Spleen (tissue), 11 donors: Measurements from ENCODE around the gene RNU1-1. TPM values are rescaled to one million over a fixed set of nuclear protein-coding genes. Genes with fewer than 3 reads are reported as not detected.
A peak's percentile ranks its signal among the peaks of the same experiment; 100 is the strongest.
"Not testable (repeated sequence)": the region's sequence is repeated elsewhere in the genome, so short reads cannot be mapped to it uniquely, and the experiment has no call there.

Experiments
- DNase-seq: peaks from one replicate; pipeline ENCODE4 v3.0.0-alpha.2; 2020
- H3K27ac ChIP-seq, 8 donors: fragments of 200-600 bp; sonication (generic) in 7 of 8; 1 replicate in 4 of 8; 2 replicates in 4 of 8; pipeline versions ENCODE4 v1.5.0 to v1.8.0; 2016 to 2021; ENCODE audit warnings: inconsistent platforms in 4 of 8, mild to moderate bottlenecking in 4 of 8, moderate library complexity in 1 of 8
- H3K27me3 ChIP-seq, 7 donors: fragments of 200-600 bp; sonication (generic) in 6 of 7; replicated peaks in 1 of 7; 1 replicate in 4 of 7; 2 replicates in 3 of 7; pipeline versions ENCODE4 v1.5.0 to v1.8.0; 2016 to 2021; ENCODE audit warnings: inconsistent platforms in 3 of 7, mild to moderate bottlenecking in 1 of 7
- H3K36me3 ChIP-seq, 6 donors: fragments of 200-600 bp; sonication (generic) in 5 of 6; 1 replicate in 4 of 6; 2 replicates in 2 of 6; pipeline versions ENCODE4 v1.5.0 to v1.8.0; 2016 to 2021; ENCODE audit warnings: inconsistent platforms in 2 of 6
- H3K4me1 ChIP-seq, 6 donors: fragments of 200-600 bp; sonication (generic) in 5 of 6; 1 replicate in 3 of 6; 2 replicates in 3 of 6; pipeline versions ENCODE4 v1.5.0 to v1.8.0; 2016 to 2021; ENCODE audit warnings: inconsistent platforms in 3 of 6
- H3K4me3 ChIP-seq, 8 donors: fragments of 200-600 bp; sonication (generic) in 7 of 8; 1 replicate in 4 of 8; 2 replicates in 4 of 8; pipeline versions ENCODE4 v1.5.0 to v1.8.0; 2016 to 2021; ENCODE audit warnings: inconsistent platforms in 4 of 8, mild to moderate bottlenecking in 4 of 8, moderate library complexity in 2 of 8
- H3K9me3 ChIP-seq, 8 donors: fragments of 200-600 bp; sonication (generic) in 7 of 8; 1 replicate in 4 of 8; 2 replicates in 4 of 8; pipeline versions ENCODE4 v1.5.0 to v1.8.0; 2016 to 2021; ENCODE audit warnings: inconsistent platforms in 4 of 8
- CTCF ChIP-seq, 11 experiments: fragments of 200-600 bp in 7 of 11; fragments of 450-650 bp in 4 of 11; sonication (generic) in 4 of 11; IDR thresholded peaks in 8 of 11; conservative IDR thresholded peaks in 3 of 11; 1 replicate in 7 of 11; 2 replicates in 4 of 11; pipeline versions ENCODE4 v1.4.0 to v1.8.0; 2016 to 2021; ENCODE audit warnings: antibody characterized with exemption in 11 of 11, inconsistent platforms in 4 of 11, mild to moderate bottlenecking in 1 of 11
- POLR2A ChIP-seq, 3 donors: fragments of 450-650 bp; IDR thresholded peaks; one replicate each; pipeline ENCODE4 v1.5.1; 2017; ENCODE audit warnings: antibody characterized with exemption in 3 of 3, mild to moderate bottlenecking in 1 of 3
- POLR2AphosphoS5 ChIP-seq, 3 donors: sonication (generic); formaldehyde crosslinking; IDR thresholded peaks; one replicate each; pipeline ENCODE4 v1.5.1; 2017; ENCODE audit warnings: antibody characterized with exemption in 3 of 3
- WGBS, 5 donors: extraction: QIAGEN DNeasy Blood & Tissue Kit in 3 of 5; methylation state at CpG; one replicate each; pipeline versions ENCODE4 v1.1.5 to v1.1.7; 2013 to 2018; 5-methylcytosine and 5-hydroxymethylcytosine counted together
- intact Hi-C: fragments of 100-400 bp; cut with DNase I; formaldehyde crosslinking; loops from one replicate; pipeline ENCODE4 v1.15.0; 2023; ENCODE audit warnings: low total_unique reads
- polyA plus RNA-seq, 3 donors: library from polyadenylated mRNA; stranded (reverse); fragments of 200-250 nt; gene quantifications; one replicate each; pipeline ENCODE4 v1.2.1, GENCODE V29; 2013
- total RNA-seq, 7 donors: library from RNA; depleted of rRNA in 3 of 7; stranded (reverse); fragments of >200 nt in 3 of 7; fragmentation: NEBNext Ultra II Directional in 4 of 7; extraction: Animal tissue kit (Norgen Biotek cat#: 25700) in 4 of 7; gene quantifications; one replicate each; pipeline versions ENCODE4 v1.1.0 to v1.2.1, GENCODE V29; 2016 to 2021
- donor health status: healthy with polysubstance abuse.
- donor health status: DM: no; HTN: no; CAD: no; lungs with moderate emphysema.
- donor health status: DM: no; HTN: no; CAD: no.
- donor health status: Bipolar disorder and iron deficiency.
- donor health status: healthy.
- donor health status: DM: no; HTN: no; CAD: no.
- donor health status: DM: yes; HTN: yes; CAD: no.

Gene RNU1-1
- total and polyA plus RNA-seq, 10 donors: under 0.01 to 8,075 (median 6,234) TPM; not detected in 3

- H3K4me3 ChIP-seq, intact Hi-C loops, H3K27me3 ChIP-seq, DNase-seq, H3K27ac ChIP-seq, H3K9me3 ChIP-seq: not testable (repeated sequence)
- 83 to 91% (median 88%) methylated on average over 7 of the region's 7 CpGs for WGBS, 5 donors
- Histone ChIP-seq H3K36me3 (peaks cover 0 to 29% (median 4%) of the 10 kb centered on the region in 6 donors), H3K4me1 (peaks cover 0 to 13% (median 1%) of the 10 kb centered on the region in 6 donors)
These were observed 21.1 kb downstream of the RNU1-1 start for GRCh38 chr1:16492937-16493336.

GRCh38 chr1:16491056-16491675, 22.9 kb downstream of the RNU1-1 start:
- H3K27ac ChIP-seq: no peak overlapping the region
- 86 to 88% (median 86%) methylated on average over 9 of the region's 9 CpGs for WGBS, 5 donors
- H3K36me3 ChIP-seq: peaks cover 0 to 42% (median 8%) of the 10 kb centered on the region in 6 donors
- H3K9me3 ChIP-seq: no peaks in the 10 kb centered on the region
- DNase-seq: no peak
- TF ChIP-seq CTCF (IDR thresholded peaks at IDR 0.05 in 8 of 11, conservative IDR thresholded peaks at IDR 0.05 in 3 of 11): no peak
- TF ChIP-seq POLR2A (IDR thresholded peaks at IDR 0.05): no peak
- TF ChIP-seq POLR2AphosphoS5 (IDR thresholded peaks at IDR 0.05): no peak
- H3K4me1 ChIP-seq: peaks cover 0 to 5% (median 0%) of the 10 kb centered on the region in 6 donors
- no peaks in the 10 kb centered on the region for H3K27me3 ChIP-seq
- no peak overlapping the region for H3K4me3 ChIP-seq
- intact Hi-C loops: no loop called here

DNA sequence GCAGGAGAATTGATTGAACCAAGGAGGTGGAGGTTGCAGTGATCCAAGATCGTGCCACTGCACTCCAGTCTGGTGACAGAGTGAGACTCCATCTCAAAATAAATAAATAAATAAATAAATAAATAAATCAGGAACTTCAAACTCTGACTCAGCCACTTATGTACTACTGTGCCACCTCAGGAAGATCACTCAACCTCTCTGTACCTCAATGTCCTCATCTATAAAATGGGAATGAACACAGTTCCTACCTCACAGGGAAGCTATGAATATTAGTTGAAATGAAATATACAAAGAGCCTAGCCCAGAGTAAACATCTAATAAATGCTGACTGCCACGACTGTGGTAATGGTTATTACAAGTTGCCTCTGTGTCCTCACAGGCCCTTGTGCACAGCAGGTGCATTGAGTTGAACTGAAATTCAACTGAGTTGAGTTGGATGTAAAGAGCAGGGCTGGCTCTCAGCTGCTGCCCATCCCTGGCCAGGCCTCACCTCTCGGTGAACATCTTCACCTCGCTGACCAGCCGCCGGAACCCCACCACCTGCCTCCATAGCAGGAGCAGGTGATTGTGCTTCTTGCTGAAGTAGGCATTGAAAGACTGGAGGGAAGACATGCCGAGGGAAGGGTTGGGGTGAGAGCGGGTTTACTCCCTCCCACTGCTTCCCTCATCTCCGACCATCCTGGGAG, 24.7 kb downstream of the RNU1-1 start:
- 90 to 98% (median 94%) methylated on average over 9 of the region's 9 CpGs for WGBS, 5 donors
- DNase-seq, H3K4me1 ChIP-seq, intact Hi-C loops, H3K27me3 ChIP-seq, H3K4me3 ChIP-seq, H3K9me3 ChIP-seq, H3K27ac ChIP-seq: not testable (repeated sequence)
- peaks cover 0 to 60% (median 25%) of the 10 kb centered on the region in 6 donors for H3K36me3 ChIP-seq

GRCh38 chr1:16487011-16487410, 27.1 kb downstream of the RNU1-1 start:
- DNase-seq, intact Hi-C loops, H3K27me3 ChIP-seq, H3K4me1 ChIP-seq, H3K4me3 ChIP-seq, H3K27ac ChIP-seq, H3K9me3 ChIP-seq: not testable (repeated sequence)
- peaks cover 0 to 81% (median 36%) of the 10 kb centered on the region in 6 donors for H3K36me3 ChIP-seq

GRCh38 chr1:16486316-16486715, 27.8 kb downstream of the RNU1-1 start:
- intact Hi-C loops, H3K4me1 ChIP-seq, DNase-seq, H3K9me3 ChIP-seq, H3K27me3 ChIP-seq, H3K27ac ChIP-seq, H3K4me3 ChIP-seq: not testable (repeated sequence)
- H3K36me3 ChIP-seq: peaks cover 0 to 88% (median 36%) of the 10 kb centered on the region in 6 donors
- WGBS, 5 donors: 93 to 98% (median 97%) methylated on average over 7 to 8 of the region's 8 CpGs

GRCh38 chr1:16484931-16485330, 29.2 kb downstream of the RNU1-1 start:
- 91 to 95% (median 93%) methylated on average over 3 to 6 of the region's 6 CpGs for WGBS, 5 donors
- H3K27ac ChIP-seq: no peak overlapping the region
- H3K4me3 ChIP-seq: no peak overlapping the region
- TF ChIP-seq POLR2AphosphoS5 (IDR thresholded peaks at IDR 0.05): no peak
- no peak for TF ChIP-seq POLR2A (IDR thresholded peaks at IDR 0.05)
- no peak for TF ChIP-seq CTCF (IDR thresholded peaks at IDR 0.05 in 8 of 11, conservative IDR thresholded peaks at IDR 0.05 in 3 of 11)
- DNase-seq: peak; percentile 47
- H3K9me3 ChIP-seq: no peaks in the 10 kb centered on the region
- H3K36me3 ChIP-seq: peaks cover 0 to 92% (median 49%) of the 10 kb centered on the region in 6 donors
- no peaks in the 10 kb centered on the region for H3K27me3 ChIP-seq
- intact Hi-C loops: no loop called here
- H3K4me1 ChIP-seq: no peaks in the 10 kb centered on the region
